ENCODE data around the gene PYGM. TPM values are rescaled to one million over a fixed set of nuclear protein-coding genes. Genes with fewer than 3 reads are reported as not detected.

Gene PYGM
- total RNA-seq, 1 experiment from 2014 or later, result 6.6 TPM

GRCh38 chr11:64717268-64717578 is 42.6 kb downstream of the PYGM start:
- no peaks in the 10 kb centered on the region for H3K9me3 Mint-ChIP-seq
- no peak for TF ChIP-seq ZNF512 (CRISPR knock-in tag; IDR thresholded peaks at IDR 0.05; ENCODE audit: borderline replicate concordance)
- TF ChIP-seq ZNF671 (CRISPR knock-in tag; IDR thresholded peaks at IDR 0.05), result no peak
- TF ChIP-seq ERG (CRISPR knock-in tag; IDR thresholded peaks at IDR 0.05), result no peak
- no peak for TF ChIP-seq ZNF281 (CRISPR knock-in tag; IDR thresholded peaks at IDR 0.05)
- TF ChIP-seq PRDM15 (CRISPR knock-in tag; IDR thresholded peaks at IDR 0.05), result no peak
- no peak for TF ChIP-seq SOX15 (CRISPR knock-in tag; IDR thresholded peaks at IDR 0.05)
- no peak for TF ChIP-seq TEAD1 (CRISPR knock-in tag; IDR thresholded peaks at IDR 0.05)
- no peak for TF ChIP-seq CREM (CRISPR knock-in tag; IDR thresholded peaks at IDR 0.05)
- no peak for TF ChIP-seq MAX (CRISPR knock-in tag; IDR thresholded peaks at IDR 0.05)
- TF ChIP-seq PRRX2 (CRISPR knock-in tag; IDR thresholded peaks at IDR 0.05), result no peak
- no peaks in the 10 kb centered on the region for H3K36me3 Mint-ChIP-seq
- ChIA-PET POLR2A (no interaction called here), CTCF (interaction anchor here (0.8 to 6.0 kb wide), 9 partner anchors 9 to 87 kb away, joined by 3 to 56 read pairs (median 6); partner anchors contain the start of gene RASGRP2)
- peak overlapping the region; percentile 48; the same call in 1 of the 2 replicates for H3K27ac Mint-ChIP-seq
- H3K27me3 Mint-ChIP-seq (ENCODE audit: low read depth), result peaks cover 82% of the 10 kb centered on the region
- DNase-seq (ENCODE audit: low spot score), result no peak
- ATAC-seq, result no peak
- peaks cover 37% of the 10 kb centered on the region for H3K4me1 Mint-ChIP-seq
- H3K4me3 Mint-ChIP-seq, result no peak overlapping the region

- ChIA-PET POLR2A (interaction anchor here (1.5 kb wide), 1 partner anchor 28 kb away, joined by 3 read pairs; no protein-coding TSS in a partner anchor), CTCF (interaction anchor here (0.7 to 6.0 kb wide), 13 partner anchors 9 to 346 kb away, joined by 3 to 56 read pairs (median 6); partner anchors contain the start of gene RASGRP2)
- DNase-seq (ENCODE audit: low spot score), result no peak
- H3K27ac Mint-ChIP-seq, result no peak overlapping the region
- H3K4me1 Mint-ChIP-seq, result peaks cover 41% of the 10 kb centered on the region
- H3K27me3 Mint-ChIP-seq (ENCODE audit: low read depth), result peaks cover 82% of the 10 kb centered on the region
- H3K36me3 Mint-ChIP-seq, result no peaks in the 10 kb centered on the region
- no peak for ATAC-seq
- no peak overlapping the region for H3K4me3 Mint-ChIP-seq
- no peaks in the 10 kb centered on the region for H3K9me3 Mint-ChIP-seq
- TF ChIP-seq ZNF425 (CRISPR knock-in tag; conservative IDR thresholded peaks at IDR 0.05) (no peak), FOXK1 (CRISPR knock-in tag; IDR thresholded peaks at IDR 0.05) (no peak), ZNF138 (CRISPR knock-in tag; conservative IDR thresholded peaks at IDR 0.05) (no peak), HMGA2 (CRISPR knock-in tag; IDR thresholded peaks at IDR 0.05) (no peak), ESRRA (CRISPR knock-in tag; IDR thresholded peaks at IDR 0.05; ENCODE audit: borderline replicate concordance) (no peak), ERG (CRISPR knock-in tag; IDR thresholded peaks at IDR 0.05) (no peak), MLX (CRISPR knock-in tag; IDR thresholded peaks at IDR 0.05) (no peak), ZSCAN18 (CRISPR knock-in tag; IDR thresholded peaks at IDR 0.05) (no peak), NFYB (CRISPR knock-in tag; conservative IDR thresholded peaks at IDR 0.05; ENCODE audit: low read depth) (no peak)
Measured at GRCh38 chr11:64716473-64717267, 43.1 kb downstream of the PYGM start.
